GM13976 (cell line): Measurements from ENCODE around the gene MMD2.

Experiments used
- DNase-seq: peaks from one replicate; pipeline ENCODE4 v3.0.0; 2012; ENCODE audit warnings: low spot score
- in situ Hi-C: fragments of 300-500 bp; cut with MboI; formaldehyde crosslinking; loops from one replicate; pipeline ENCODE4 v1.12.0; 2022; ENCODE audit warnings: low sequenced_read_pairs, mixed read lengths, inconsistent platforms; ENCODE audit not compliant: unreplicated experiment
- TF ChIP-seq, protein P1 (sequence below): IDR thresholded peaks from 2 replicates; pipeline ENCODE4 v1.5.1; 2012; ENCODE audit warnings: borderline replicate concordance, mild to moderate bottlenecking; ENCODE audit not compliant: insufficient read depth; ENCODE audit errors: extremely low read depth, missing control alignments, control extremely low read depth

Gene MMD2

DNA sequence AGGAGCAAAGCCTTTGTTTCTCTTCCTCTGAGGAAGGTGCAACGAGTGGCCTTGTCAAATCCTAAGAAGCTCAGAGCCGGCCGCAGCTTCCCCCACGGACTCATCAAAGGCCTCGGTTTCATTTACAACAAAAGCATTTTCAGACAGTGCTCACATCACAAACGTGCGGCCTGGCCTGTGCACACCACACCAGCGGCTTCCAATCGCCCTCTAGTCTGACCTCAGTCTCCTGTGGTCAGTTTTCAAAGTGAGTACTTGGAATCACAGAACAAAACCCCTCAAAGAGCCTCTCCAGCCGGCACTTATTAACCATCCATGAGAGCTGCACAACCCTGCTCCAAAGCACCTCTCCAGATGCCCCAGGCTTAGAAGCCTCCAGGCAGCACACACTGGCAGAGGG, 78.8 kb downstream of the MMD2 start:
- TF ChIP-seq, protein P1, sequence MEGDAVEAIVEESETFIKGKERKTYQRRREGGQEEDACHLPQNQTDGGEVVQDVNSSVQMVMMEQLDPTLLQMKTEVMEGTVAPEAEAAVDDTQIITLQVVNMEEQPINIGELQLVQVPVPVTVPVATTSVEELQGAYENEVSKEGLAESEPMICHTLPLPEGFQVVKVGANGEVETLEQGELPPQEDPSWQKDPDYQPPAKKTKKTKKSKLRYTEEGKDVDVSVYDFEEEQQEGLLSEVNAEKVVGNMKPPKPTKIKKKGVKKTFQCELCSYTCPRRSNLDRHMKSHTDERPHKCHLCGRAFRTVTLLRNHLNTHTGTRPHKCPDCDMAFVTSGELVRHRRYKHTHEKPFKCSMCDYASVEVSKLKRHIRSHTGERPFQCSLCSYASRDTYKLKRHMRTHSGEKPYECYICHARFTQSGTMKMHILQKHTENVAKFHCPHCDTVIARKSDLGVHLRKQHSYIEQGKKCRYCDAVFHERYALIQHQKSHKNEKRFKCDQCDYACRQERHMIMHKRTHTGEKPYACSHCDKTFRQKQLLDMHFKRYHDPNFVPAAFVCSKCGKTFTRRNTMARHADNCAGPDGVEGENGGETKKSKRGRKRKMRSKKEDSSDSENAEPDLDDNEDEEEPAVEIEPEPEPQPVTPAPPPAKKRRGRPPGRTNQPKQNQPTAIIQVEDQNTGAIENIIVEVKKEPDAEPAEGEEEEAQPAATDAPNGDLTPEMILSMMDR: no peak
- in situ Hi-C loops: no loop called here
- DNase-seq: no peak

DNA sequence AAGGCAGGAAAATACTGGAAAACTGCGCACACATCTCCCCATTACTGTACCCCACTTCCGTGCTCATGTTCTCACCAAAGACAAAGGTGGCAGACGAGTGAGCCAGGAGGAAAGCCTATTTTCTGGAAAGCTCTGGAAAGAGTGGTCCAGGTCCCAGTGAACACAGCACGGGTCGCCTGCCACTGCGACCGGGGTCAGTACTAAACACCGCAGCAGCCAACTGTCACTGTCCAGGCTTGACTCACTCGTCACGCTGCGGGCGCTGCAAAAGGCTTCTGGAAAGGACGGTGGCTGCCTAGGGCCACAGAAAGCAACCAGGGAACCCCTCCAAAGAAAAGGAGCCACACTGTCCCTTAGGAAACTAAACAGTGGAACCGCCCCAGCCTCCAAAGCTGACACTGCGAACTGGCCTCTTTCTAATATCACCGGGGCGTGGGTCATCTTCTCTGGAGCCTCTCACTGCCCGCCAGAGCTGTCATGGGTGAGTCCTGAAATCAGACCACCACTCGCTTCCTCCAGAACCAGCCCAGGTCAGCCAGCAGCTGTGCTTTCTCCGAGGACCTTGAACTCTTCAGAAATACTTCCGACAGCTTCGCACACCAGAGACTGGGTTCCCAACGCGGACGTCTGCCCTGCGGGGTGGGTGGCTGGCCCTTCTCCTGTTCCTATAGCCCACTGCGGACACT, 79.4 kb downstream of the MMD2 start:
- TF ChIP-seq, protein P1: no peak
- DNase-seq: no peak
- in situ Hi-C loops: no loop called here

DNA sequence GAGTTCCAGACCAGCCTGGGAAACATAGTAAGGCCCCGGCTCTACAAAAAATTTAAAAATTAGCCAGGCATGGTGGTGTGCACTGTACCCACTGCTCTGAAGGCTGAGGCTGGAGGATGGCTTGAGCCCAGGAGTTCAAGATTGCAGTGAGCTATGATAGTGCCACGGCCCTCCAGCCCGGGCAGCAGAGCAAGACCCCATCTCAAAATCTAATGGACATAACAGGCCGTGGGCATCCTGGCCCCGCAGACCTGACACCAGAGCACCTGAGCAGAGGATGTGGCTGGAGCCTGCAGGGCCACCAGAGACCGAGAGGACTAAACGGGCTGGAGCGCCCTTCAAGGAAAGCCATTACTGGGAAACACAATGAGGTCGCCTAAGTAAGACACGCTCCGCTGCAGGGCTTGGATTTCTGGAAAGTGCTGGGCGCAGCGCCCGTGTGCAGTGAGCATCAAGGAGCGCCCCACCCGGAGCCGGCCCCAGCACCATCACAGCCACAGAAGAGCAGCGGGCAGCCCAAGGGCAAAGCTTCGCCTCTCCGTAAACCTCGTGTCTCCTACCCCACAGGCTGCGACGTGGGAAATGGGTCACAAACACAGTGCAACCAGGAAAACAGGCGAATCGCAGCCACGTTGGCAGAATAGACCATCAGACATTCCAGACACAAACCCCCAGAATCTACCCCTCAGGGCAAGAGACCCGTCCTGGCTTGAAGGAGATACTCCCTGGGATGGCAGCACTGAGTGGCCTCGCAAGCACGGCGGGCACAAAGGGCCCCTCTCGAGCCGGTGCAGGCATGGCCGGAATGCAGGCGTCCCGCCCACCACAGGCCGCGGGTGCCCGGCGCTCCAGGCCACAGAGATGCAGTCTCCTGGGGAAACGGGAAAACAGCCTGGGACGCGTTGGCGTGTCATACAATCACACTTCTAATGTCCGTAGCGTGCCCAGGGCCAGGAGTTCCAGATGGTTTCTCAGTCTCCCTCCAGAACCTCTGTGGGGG, 80.4 kb downstream of the MMD2 start:
- in situ Hi-C loops: no loop called here
- TF ChIP-seq, protein P1: no peak
- no peak for DNase-seq

DNA sequence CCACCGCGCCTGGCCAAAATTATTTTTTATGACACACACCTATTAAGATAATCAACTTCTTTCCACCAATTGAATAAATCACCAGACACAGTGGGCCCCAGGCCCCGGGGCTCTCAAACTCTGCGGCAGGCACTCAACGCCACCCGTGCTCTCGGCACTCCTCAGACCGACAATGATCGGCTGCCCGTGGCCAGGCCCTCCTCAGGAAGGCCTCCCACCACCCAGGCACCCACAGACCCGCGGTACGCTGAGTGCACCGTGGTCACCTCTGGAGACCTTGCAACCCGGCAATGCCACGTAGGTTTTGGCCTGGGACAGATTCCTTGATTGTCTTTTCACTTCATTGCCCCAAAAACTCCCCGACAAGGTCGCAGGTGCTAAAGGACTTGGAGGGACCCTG, 82.4 kb downstream of the MMD2 start:
- TF ChIP-seq, protein P1: no peak
- no peak for DNase-seq
- in situ Hi-C loops: no loop called here

DNA sequence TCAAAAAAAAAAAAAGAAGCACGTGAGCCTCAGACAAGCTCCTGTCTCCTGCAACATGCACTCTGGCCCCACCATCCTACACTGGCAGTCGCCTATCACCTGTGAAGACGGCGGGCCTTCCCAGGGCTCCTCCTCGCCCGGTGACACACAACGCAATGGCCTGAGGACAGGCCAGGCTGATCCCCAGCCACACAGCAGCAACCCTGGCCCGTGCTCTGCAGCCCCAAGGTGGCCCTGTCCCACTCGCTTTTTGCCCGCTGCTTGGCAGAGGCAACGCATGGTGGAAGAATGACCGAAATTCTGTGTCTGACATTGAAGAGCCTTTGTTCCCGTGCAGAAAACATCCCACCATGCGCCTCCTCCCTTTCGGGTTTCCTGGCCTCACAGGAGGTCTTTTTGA, 83.6 kb downstream of the MMD2 start:
- TF ChIP-seq, protein P1: no peak
- no peak for DNase-seq
- in situ Hi-C loops: no loop called here

DNA sequence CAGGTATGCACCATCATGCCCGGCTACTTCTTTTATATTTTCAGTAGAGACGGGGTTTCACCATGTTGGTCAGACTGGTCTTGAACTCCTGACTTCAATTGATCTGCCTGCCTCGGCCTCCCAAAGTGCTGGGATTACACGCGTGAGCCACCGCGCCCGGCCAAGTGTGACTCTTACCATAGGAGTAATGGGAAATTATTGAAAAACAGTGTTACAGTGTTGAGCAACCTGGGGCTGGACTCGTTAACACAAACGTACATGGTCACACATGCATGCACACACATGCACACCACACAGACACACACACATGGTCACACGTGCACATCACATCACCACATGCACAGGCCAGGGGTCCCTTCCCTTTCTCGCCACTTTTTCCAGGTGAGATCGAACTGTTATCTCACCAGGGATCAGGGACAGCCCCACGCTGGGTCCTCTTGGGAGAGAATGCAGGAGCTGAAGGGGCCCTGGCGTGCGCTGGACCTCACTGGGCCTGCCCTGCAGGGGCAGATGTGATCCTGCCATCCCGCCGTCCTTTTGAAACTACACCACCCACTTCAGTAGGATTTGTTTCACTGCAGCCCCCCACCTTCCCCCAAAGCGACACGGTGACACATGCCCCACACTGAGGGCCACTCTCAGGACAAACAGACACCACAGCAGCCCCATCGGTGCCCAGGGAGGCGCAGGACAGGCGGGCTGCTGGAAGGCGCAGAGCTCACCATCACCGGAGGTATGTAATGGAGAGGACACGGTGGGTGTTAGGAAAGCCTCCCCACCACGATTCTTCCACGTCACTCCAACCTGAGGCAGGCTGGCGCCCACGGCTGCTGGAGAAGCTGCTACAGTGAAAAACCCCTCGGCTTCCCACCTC, 85.7 kb downstream of the MMD2 start:
- in situ Hi-C loops: no loop called here
- TF ChIP-seq, protein P1: no peak
- DNase-seq: peak; percentile 29
